ENCODE measurements around the gene TMEM132E. TPM values are rescaled to one million over a fixed set of nuclear protein-coding genes. Genes with fewer than 3 reads are reported as not detected.

Gene TMEM132E
- polyA plus RNA-seq, 2 of the 4 experiments (the other 2 are of a cell fraction), result not detected

DNA sequence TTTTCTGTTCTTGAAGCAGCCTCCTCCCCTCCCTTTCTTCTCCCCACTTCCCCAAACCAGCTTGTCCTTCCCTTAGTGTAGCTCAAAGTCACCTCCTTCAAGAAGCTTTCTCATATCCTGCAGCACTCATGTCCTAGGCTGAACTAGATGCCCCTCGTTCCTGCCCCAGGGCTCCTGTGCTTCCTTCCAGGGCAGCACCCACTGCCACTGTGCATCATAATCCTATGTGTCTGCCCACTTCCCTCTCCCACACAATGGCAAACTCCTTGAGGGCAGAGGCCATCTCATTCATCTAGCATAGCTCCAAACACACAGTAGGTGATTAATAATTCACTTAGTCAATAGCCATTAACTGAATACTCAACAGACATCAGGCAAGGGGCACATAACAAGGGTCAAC lies 6.9 kb upstream of the TMEM132E start:
- WGBS (ENCODE audit: missing lambda C conversion rate), result 0% methylated on average over 1 of the region's 1 CpG
- Histone ChIP-seq H3K4me1 (no peaks in the 10 kb centered on the region), H3K4me3 (no peak overlapping the region), H3K9me3 (no peaks in the 10 kb centered on the region), H3K27ac (no peak overlapping the region), H3K4me2 (no peak overlapping the region)
- CTCF ChIA-PET, result interaction anchor here (1.1 to 2.8 kb wide), 4 partner anchors 10 to 372 kb away, joined by 3 to 8 read pairs (median 5); no protein-coding TSS in a partner anchor
- FAIRE-seq (no peak), DNase-seq (ENCODE audit: low read depth in 1 of 2, low spot score in 1 of 2) (no peak), ATAC-seq (no peak)
- POLR2A ChIA-PET, result no interaction called here
- TF ChIP-seq ZNF302 (CRISPR knock-in tag; IDR thresholded peaks at IDR 0.05) (no peak), ESRRA (IDR thresholded peaks at IDR 0.05; ENCODE audit: borderline replicate concordance, low read length) (no peak), EHMT2 (IDR thresholded peaks at IDR 0.05; ENCODE audit: low read depth) (no peak), NPAS2 (CRISPR knock-in tag; IDR thresholded peaks at IDR 0.05; ENCODE audit: borderline replicate concordance) (no peak), HOXA7 (CRISPR knock-in tag; IDR thresholded peaks at IDR 0.05) (no peak), JUN (IDR thresholded peaks at IDR 0.05) (no peak), POLR2AphosphoS2 (conservative IDR thresholded peaks at IDR 0.05; ENCODE audit: low read length) (no peak), FOSB (CRISPR knock-in tag; IDR thresholded peaks at IDR 0.05) (no peak), RAD21 (conservative IDR thresholded peaks at IDR 0.05 in 1 of 2, IDR thresholded peaks at IDR 0.05 in 1 of 2) (no peak), SREBF2 (IDR thresholded peaks at IDR 0.05) (no peak), HOXB13 (CRISPR knock-in tag; IDR thresholded peaks at IDR 0.05; ENCODE audit: low read depth) (no peak), GATA3 (IDR thresholded peaks at IDR 0.05; ENCODE audit: borderline replicate concordance) (no peak), RNF2 (IDR thresholded peaks at IDR 0.05; ENCODE audit: borderline replicate concordance, low read depth) (no peak), E2F6 (IDR thresholded peaks at IDR 0.05; ENCODE audit: borderline replicate concordance, low read depth) (no peak)
- TF ChIP-seq, protein P1, sequence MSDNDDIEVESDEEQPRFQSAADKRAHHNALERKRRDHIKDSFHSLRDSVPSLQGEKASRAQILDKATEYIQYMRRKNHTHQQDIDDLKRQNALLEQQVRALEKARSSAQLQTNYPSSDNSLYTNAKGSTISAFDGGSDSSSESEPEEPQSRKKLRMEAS (IDR thresholded peaks at IDR 0.05), result no peak
- TF ChIP-seq, protein P2, sequence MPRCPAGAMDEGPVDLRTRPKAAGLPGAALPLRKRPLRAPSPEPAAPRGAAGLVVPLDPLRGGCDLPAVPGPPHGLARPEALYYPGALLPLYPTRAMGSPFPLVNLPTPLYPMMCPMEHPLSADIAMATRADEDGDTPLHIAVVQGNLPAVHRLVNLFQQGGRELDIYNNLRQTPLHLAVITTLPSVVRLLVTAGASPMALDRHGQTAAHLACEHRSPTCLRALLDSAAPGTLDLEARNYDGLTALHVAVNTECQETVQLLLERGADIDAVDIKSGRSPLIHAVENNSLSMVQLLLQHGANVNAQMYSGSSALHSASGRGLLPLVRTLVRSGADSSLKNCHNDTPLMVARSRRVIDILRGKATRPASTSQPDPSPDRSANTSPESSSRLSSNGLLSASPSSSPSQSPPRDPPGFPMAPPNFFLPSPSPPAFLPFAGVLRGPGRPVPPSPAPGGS (IDR thresholded peaks at IDR 0.05), result no peak
- TF ChIP-seq, protein P3, sequence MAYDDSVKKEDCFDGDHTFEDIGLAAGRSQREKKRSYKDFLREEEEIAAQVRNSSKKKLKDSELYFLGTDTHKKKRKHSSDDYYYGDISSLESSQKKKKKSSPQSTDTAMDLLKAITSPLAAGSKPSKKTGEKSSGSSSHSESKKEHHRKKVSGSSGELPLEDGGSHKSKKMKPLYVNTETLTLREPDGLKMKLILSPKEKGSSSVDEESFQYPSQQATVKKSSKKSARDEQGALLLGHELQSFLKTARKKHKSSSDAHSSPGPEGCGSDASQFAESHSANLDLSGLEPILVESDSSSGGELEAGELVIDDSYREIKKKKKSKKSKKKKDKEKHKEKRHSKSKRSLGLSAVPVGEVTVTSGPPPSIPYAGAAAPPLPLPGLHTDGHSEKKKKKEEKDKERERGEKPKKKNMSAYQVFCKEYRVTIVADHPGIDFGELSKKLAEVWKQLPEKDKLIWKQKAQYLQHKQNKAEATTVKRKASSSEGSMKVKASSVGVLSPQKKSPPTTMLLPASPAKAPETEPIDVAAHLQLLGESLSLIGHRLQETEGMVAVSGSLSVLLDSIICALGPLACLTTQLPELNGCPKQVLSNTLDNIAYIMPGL (CRISPR knock-in tag; IDR thresholded peaks at IDR 0.05; ENCODE audit: borderline replicate concordance), result no peak
- TF ChIP-seq, protein P4, sequence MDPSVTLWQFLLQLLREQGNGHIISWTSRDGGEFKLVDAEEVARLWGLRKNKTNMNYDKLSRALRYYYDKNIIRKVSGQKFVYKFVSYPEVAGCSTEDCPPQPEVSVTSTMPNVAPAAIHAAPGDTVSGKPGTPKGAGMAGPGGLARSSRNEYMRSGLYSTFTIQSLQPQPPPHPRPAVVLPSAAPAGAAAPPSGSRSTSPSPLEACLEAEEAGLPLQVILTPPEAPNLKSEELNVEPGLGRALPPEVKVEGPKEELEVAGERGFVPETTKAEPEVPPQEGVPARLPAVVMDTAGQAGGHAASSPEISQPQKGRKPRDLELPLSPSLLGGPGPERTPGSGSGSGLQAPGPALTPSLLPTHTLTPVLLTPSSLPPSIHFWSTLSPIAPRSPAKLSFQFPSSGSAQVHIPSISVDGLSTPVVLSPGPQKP (IDR thresholded peaks at IDR 0.05; ENCODE audit: low read depth, low read length), result no peak
- TF ChIP-seq, protein P5, sequence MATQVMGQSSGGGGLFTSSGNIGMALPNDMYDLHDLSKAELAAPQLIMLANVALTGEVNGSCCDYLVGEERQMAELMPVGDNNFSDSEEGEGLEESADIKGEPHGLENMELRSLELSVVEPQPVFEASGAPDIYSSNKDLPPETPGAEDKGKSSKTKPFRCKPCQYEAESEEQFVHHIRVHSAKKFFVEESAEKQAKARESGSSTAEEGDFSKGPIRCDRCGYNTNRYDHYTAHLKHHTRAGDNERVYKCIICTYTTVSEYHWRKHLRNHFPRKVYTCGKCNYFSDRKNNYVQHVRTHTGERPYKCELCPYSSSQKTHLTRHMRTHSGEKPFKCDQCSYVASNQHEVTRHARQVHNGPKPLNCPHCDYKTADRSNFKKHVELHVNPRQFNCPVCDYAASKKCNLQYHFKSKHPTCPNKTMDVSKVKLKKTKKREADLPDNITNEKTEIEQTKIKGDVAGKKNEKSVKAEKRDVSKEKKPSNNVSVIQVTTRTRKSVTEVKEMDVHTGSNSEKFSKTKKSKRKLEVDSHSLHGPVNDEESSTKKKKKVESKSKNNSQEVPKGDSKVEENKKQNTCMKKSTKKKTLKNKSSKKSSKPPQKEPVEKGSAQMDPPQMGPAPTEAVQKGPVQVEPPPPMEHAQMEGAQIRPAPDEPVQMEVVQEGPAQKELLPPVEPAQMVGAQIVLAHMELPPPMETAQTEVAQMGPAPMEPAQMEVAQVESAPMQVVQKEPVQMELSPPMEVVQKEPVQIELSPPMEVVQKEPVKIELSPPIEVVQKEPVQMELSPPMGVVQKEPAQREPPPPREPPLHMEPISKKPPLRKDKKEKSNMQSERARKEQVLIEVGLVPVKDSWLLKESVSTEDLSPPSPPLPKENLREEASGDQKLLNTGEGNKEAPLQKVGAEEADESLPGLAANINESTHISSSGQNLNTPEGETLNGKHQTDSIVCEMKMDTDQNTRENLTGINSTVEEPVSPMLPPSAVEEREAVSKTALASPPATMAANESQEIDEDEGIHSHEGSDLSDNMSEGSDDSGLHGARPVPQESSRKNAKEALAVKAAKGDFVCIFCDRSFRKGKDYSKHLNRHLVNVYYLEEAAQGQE (IDR thresholded peaks at IDR 0.05), result no peak
